A549 treated with RU486 at 1 μM for 4 hours (cell line): ENCODE measurements around the gene FLT3. TPM values are rescaled to one million over a fixed set of nuclear protein-coding genes. Genes with fewer than 3 reads are reported as not detected.

Source experiments
- total RNA-seq: library from RNA; stranded (reverse); fragments of 200-300 nt; extraction: Qiagen RNA extraction; gene quantifications from 5 replicates; pipeline ENCODE4 v1.2.3, GENCODE V29; 2022; ENCODE audit warnings: low read depth

Gene FLT3
- not detected in 5 replicates for total RNA-seq

GRCh38 chr13:28100150-28101121 lies at the start of gene FLT3:
FLT3 (minus strand) TSS chr13:28100576; CDS start chr13:28100510, 66 bp downstream.

GRCh38 chr13:28138012-28138755 lies 37.8 kb upstream of the FLT3 start, which contains the start of gene PAN3:
PAN3 (plus strand) TSS chr13:28138545; CDS start chr13:28138658, 113 bp downstream.

GRCh38 chr13:27988520-27988919 lies 111.9 kb downstream of the FLT3 start, which contains the start of gene URAD:
URAD (minus strand) TSS chr13:27988693; CDS start chr13:27988637, 56 bp downstream.

GRCh38 chr13:27969082-27969865 lies 131.1 kb downstream of the FLT3 start, which contains the start of gene CDX2:
CDX2 (minus strand) TSS chr13:27969315; CDS start chr13:27969006, 309 bp downstream.

Other genes with a start within 250 kb of the FLT3 start
- 0.06 to 0.13 TPM (median 0.12 TPM) in 4 of 5 replicates, not detected in the other for gene PDX1, start 180.6 kb downstream of the FLT3 start, total RNA-seq
- gene CDX2, start 131.3 kb downstream of the FLT3 start, total RNA-seq = 0.64 to 1.4 TPM (median 0.78 TPM) in 5 replicates
- gene URAD, start 111.9 kb downstream of the FLT3 start, total RNA-seq = not detected in 5 replicates
- gene PAN3, start 38.0 kb upstream of the FLT3 start, total RNA-seq = 4.6 to 8.9 TPM (median 8.7 TPM) in 5 replicates